ENCODE measurements around the gene CYTH3.
"Not testable (repeated sequence)": the region's sequence is repeated elsewhere in the genome, so short reads cannot be mapped to it uniquely, and the experiment has no call there.

CYTH3 gene

DNA sequence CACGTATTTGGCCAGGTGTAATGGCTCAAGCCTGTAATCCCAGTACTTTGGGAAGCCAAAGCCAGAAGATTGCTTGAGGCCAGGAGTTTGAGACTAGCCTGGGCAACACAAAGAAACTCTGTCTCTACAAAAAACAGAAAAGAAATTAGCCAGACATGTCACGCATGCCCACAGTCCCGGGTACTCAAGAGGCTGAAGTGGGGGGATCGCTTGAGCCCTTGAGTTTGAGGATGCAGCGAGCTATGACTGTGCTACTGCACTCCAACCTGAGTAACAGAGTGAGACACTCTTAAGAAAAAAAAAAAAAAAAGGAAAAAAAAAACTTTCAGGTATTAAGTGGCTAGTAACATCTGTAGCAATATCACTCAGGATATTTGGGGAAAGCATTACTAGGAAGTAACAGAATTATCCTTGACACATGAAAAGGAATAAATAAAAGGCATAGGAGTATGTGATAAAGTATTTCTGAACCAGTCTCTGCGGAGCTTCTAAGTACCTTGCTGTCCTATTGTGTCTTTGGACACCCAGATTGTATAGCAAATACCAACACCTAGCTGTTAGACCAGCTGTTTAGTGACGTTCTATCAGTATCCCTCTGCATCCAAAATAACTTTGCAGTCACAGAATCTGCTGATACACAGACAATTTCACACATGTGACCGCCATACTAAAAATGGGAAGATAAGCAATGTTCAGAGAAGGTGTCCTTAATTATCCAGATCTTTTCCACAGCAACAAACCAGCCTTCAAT lies 74.4 kb downstream of the CYTH3 start:
- DNase-seq (ENCODE audit: low spot score), result no peak

DNA sequence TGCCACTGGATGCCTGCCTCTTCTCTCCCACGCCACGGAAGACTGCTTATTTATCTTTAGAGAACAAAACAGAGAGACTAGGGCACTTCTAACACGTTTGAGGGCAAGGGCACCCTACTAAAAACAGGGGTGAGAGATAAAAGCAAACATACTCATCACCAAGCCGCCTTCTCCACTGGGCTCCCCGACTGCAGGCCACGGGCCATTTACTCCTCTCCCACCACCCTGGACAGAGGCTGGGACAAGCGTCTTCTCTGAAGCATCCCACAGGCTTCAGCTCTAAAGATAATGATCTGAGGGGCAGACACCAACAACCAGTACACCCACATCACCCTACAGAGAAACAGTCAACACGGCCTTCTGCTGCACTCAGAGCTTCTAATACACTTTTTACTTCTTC lies 78.7 kb downstream of the CYTH3 start:
- no peak for DNase-seq (ENCODE audit: low spot score)

DNA sequence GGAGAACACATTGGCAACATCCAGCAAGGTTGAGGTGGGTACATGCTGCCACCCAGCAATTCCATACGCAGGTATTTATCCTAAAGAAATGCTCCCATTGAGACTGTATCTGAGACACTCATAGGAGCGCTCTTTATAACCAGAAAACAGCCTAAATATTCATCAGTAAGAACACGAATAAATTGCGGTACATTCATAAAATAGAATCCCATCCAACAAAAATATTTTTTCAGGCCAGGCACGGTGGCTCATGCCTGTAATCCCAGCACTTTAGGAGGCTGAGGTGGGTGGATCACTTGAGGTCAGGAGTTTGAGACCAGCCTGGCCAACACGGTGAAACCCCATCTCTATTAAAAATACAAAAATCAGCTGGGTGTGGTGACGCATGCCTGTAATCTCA lies 81.9 kb downstream of the CYTH3 start:
- not testable (repeated sequence) for DNase-seq (ENCODE audit: low spot score)

DNA sequence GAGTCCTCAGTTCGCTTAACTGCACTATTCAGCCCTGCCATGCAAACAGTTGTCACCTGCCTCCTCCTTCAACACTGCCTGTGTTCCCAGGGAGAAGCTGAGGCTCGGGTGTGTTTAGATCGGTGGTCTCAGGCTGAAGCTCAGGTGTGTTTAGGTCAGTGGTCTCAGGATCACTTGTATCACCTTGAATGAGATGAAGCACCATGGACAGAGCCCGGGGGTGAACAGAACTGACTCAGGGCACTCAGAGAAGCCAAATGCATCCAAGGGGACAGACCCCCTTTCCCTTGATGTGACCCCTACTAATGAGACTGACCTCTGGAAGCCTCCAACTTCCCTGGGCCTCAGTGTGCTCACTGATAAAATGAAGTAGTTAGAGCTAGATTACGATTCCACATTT lies 84.0 kb downstream of the CYTH3 start:
- no peak for DNase-seq (ENCODE audit: low spot score)

DNA sequence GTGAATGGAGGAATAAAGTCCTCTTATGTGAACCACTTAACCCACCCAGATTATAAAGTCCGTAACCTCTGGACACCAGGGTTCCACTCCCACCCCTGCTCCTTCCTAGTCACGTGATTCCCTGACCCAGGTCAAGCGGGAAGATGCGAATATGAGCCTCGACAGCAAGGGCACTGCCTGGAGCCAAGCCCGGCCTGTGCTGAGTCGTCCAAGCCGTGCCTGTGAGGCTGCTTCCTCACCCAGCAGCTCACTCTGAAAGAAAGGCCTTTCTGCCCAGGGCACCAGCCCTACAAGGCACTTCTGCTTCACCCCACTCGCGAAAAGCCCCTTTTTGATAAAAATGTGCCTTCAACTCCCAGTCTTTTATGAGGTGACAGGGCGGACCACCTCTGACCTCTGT lies 85.8 kb downstream of the CYTH3 start:
- no peak for DNase-seq (ENCODE audit: low spot score)

DNA sequence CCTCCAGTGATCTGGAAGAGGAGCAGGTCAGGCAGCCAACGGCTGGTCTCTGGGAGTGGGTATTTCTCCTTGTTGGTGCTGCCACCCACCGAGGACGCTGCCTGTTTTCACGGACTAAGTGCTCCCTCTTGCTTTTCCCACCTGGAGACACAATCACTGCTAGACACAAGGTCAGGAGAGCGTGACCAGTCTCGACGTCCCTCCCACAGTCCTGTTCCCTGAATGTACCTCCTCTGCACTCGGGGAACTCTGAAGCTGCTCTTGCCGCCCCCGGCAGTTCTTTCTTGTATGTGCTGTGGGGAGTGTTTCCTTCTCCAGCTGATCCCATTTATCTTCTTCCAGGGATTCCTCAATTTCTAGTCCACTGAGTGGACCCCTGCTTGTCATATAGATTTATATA lies 89.4 kb downstream of the CYTH3 start:
- no peak for DNase-seq (ENCODE audit: low spot score)

DNA sequence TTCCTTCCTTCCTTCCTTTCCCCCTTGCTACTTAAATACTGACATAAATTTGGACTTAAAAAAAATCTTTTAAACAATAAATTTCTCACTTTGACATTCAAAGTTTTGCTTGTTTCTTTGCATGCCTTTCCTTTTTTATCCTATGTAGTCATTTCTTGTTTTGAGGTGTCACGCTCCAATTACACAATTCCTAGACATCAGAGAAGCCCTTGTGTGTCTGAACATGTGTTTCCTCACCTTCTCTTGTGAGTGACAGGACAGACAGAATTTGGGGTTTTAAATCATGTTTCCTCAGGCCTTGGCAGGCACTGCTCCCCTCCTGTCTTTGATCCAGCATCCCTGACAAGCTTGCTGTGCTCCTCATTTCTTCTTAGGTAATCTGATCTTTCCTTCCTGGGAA lies 91.3 kb downstream of the CYTH3 start:
- DNase-seq (ENCODE audit: low spot score), result no peak

DNA sequence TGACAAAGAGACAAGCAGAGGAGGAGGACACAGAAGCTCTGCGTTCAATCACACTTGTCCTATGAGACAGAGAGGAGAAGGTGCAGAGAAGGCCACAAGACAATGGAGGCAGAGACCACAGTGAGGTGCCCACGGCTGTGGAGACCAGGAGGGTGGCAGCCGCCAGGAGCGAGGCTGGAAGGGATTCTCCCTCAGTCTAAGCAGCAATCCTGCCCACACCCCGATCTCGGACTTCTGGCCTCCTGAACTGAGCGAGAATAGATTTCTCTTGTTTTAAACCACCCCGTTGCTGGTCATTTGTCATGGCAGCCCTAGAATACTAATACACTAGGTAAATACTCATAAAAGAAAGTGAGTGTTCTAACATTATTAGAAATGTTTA lies 92.1 kb downstream of the CYTH3 start:
- DNase-seq (ENCODE audit: low spot score), result no peak

DNA sequence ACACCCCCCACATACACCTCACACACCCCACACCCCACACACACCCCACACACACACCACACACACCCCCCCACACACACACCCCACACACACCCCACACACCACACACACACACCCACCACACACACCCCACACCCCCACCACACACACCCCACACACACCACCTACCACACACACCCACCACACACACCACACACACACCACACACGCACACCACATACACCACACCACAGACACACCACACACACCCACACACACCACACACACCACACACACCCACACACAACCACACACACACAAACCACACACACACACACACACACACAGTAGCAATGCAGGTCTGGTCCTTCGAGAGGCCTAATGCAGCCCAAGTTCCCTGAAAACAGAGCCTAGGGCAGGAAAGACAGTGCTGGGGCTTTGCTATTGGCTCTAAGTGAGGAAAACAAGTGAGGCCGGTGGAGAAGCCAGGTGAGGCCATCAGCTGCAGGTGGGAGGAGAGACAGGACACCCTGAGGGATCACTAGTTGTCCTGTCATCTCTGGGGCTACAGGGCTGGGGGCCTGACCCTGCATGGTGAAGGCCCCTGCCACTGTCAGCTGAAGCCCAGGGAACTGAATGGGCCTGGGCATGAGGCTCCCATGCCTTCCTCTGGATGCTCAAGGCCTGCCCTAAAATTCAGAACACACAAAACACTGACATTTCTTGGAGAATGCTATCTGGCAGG lies 92.6 kb downstream of the CYTH3 start:
- no peak for DNase-seq (ENCODE audit: low spot score)

DNA sequence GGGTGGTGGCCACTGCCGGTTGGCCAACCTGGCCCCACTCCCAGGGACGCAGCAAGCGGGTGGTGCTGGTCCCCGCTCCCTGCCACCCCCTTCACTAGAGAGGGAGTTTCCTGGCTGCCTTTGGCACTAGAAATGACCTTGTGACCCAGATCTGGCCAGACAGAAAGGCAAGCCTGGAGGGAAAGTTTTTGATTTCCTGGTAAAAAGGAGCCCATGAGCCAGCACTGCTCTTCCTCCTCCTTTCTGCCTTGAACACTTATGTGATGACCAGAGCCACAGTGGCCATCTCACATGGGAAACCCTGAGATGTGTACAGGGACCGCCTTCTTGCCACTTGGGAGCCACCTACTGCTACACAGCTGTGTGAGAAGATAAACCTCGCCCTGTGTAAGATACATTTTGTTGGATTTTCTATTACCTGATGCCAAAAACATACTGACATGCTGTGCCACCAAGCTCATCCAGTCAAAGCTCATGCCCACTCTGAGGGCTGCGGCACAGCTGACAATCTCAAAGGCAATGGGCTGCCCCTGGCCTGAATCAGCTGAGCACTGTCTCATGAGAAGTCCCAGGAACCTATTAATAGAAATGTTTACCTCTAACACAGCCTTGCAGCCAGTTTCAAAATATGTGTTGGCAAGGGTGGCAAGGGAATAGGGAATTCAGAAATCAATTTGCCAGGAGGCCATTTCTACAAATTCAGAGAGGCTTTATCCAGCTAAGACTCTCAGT lies 94.0 kb downstream of the CYTH3 start:
- DNase-seq (ENCODE audit: low spot score), result no peak

DNA sequence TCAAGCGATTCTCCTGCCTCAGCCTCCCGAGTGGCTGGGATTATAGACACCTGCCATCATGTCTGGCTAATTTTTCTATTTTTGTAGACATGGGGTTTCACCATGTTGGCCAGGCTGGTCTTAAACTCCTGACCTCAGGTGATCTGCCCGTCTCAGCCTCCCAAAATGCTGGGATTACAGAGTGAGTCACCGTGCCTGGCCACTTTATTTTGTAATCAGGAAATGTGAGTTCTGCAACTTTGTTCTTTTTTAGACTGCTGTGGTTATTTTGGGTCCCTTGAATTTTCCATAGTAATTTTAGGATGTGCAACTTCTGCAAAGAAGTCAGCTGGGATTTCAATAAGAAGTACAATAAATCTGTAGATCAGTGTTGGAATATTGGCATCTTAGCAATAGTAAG lies 96.8 kb downstream of the CYTH3 start:
- no peak for DNase-seq (ENCODE audit: low spot score)

DNA sequence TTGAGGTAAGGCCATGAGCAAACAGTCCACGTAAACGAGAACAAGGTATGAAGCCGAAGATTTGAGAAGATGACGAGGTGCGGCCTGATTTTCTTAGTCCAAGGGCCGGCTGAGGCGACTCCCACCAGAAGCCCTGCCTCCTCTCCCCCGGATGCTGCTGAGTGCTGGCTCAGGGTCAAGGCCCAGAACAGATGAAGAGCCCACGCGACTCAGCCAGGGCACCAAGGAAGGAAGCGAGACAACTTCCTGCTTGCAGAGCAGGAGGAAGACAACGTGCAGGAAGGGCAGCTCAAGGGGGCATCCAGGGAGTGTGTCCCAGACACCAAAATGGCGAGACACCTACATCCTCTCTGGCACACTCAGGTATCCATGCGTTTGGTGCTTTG lies 99.5 kb downstream of the CYTH3 start:
- DNase-seq (ENCODE audit: low spot score), result no peak

DNA sequence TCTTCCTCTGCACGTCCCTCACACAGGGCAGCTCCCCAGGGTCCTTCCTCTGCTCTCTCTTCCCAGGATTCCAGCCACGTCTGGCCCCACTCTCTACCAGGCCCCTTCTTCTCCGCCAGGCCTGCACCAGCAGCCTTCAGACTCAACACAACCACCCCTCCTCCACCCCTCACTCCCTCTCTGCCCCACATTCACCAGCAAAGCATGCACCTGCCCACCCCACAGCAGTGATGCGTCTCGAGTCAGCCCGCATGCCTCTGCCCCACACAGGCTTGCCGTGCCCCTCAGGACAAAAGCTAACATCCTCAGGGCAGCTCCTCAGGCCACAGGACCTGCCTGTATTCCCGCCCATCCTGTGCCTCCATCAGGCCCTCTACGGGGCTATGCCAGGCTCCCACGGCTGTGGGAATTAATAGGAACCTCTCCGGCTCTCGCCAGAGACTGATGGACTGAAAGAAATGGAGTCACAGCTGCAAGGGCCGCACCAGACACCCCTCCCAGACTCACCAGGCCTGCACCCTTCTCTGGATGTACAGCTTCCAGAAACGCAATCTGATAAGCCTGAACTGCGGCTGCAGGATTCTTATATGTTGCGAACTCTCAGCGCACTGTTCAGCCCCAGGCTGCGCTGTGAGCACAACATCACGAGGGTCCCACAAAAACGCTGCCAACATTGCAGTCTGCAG lies 100.1 kb downstream of the CYTH3 start:
- no peak for DNase-seq (ENCODE audit: low spot score)

DNA sequence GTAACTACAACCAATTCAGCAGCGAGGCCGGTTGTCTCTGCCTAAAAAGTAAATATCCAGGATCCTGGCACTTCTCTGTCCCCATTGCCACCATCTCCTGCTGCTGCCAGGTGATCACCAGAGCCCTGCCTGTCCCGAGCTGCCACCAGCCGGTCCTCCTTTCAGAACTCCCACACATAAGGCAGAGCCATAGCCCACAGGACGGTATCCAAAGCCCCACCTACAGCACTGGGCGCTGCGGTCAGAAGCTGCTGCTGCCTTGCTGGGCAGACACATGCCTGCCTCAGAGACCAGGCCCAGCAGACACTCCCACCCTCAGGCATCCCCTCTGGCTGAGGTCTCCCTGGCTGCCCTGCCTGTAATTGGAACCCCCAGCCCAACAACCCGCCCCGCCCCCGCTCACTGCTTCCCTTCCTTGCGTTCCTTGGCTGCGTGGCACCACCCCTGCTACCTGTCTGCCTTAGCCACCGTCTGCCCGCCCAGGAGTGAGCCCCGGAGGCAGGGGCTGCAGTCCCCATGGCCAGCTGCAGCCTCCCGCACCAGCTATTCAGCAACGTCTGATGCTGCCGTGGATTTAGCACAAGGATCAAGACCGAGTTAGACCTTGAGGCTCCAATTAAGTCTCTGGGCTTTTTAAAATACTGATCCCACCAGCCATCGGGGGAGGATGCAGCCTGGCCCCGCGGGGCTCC lies 100.7 kb downstream of the CYTH3 start:
- DNase-seq (ENCODE audit: low spot score), result no peak

DNA sequence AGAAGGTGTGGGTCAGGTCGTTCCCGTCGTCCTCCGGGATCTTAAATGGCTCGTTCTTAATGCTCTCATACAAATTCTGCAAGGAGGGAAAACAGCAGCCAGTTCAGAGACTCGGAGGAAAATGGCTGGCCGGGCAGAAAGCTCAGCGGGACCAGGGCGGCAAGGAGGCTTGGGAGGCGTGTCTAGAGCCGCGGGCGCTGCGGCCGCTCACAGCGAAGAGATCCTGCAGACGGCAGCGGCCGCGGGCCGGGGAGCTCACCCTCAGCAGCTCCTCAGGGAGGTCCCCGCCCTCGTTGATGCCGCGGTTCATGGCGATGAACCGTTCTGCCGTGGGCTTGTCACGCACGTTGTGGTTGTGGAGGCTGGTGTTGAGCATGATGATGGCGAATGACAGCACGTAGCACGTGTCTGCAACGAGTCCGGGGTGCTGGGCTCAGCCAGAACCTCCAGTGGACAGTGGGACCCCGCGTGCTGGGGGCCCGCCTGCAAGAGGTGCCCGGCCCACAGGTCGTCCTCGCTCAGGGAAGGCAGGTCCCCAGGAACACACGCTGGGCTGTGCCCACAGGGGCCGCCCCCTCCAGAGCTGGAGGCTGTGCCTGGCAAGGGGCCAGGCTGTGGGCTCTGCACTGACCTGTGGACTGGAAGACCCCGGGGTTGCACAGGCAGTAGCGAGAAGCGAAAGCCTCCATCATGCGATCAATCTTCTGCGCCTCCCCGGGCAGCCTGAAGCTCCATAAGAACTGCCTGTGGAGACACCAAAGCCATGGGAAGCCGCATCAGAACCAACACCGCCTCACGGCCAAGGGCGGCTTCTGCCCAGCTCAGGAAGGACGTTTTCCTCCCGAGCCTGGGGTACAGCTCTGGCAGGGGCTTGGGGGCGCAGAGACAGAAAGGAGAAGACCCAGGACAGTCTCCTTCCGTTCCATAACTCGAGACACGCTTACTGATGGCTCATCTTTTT lies 101.6 kb downstream of the CYTH3 start:
- DNase-seq (ENCODE audit: low spot score), result no peak

DNA sequence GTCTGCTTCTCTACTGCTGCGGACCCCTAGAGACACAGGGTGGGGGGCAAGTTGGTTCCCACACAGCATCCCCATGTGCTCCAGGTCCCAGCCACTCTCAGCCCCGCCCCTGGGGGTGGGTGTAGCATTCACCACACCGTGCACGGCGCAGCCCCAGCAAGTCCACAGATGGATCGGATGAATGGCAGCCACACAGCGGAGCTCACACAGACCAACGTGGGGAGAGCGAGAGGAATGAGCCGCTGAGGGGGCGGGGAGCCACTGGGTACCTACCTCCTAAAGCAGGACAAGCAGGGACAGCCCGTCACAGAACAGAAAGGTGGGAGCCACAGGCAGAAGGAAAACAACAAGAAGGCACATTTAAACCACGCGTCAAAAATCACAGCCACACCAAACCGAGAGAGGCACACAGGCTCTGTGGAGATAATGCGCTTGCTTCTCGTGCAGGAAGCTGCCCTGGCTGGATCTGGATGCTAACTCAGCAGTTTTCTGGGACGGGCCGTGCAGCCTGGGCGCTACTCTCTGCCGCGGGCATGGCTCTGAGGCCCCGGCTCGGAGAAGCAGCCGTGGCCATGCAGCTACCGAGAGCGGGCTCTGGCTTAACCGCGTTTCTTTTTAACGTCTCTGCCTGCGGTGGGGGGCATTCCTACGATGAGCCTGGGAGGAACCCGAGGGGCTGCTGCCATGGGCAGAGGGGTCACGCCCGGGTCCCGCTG lies 102.5 kb downstream of the CYTH3 start:
- no peak for DNase-seq (ENCODE audit: low spot score)

DNA sequence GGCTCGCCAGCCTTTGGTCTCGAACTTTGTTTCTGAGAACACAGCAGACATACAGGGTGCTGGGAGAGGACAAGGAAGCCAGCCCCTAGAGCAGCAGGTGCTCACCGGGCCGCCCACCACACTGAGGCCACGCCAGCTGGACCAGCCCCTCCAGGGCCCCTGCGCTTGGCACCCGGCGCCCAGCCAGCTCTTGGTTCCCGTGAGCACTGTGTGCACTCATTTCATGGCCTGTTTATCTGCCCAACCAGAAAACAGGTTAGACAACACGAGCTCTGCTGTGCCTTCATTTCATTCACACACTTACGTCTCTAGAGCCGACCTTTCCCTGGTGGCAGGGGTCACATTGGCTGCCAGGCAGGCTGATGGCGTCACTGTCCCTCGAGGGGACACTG lies 104.0 kb downstream of the CYTH3 start:
- DNase-seq (ENCODE audit: low spot score), result no peak

DNA sequence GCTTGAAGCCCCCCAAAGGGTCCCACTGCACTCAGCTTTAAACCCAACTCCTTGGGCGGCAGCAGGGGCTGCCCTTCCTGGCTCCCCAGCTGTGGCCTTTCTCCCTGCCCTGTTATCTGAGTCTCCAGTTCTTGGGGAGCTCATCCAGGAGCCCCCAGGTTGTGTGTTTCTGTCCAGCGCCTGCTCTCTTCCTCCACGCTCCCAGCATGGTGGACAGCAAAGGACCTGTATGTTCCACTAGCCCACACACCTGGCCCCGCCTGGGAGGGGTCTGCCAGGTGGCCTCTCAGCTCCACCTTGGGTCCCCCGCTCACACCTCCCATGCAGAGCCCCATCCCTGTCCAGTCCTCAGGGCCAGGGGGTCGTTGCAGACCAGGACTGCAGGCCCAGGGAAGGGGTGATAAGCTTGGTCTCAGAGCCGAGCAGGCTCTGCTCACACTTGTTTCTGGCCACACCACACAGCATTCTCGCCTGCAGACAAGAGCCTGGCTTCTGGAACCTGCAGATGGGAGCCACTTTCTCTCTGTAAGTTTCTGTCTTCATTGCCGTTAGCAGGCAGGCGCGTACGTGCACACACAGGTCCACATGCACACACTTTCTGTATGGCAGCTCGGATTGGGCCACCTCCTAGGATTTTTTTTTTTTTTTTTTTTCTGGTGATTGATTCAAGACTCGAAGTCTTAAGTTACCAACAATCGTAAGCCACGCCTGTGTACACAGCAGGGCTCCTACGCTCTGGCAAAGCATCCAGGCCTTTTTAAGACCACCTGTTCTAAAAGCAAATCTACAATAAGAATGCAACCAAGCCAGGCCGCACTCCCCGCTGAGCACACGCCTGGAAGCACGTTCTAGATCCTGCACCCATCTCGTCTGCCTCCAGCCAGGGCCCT lies 104.6 kb downstream of the CYTH3 start:
- no peak for DNase-seq (ENCODE audit: low spot score)

DNA sequence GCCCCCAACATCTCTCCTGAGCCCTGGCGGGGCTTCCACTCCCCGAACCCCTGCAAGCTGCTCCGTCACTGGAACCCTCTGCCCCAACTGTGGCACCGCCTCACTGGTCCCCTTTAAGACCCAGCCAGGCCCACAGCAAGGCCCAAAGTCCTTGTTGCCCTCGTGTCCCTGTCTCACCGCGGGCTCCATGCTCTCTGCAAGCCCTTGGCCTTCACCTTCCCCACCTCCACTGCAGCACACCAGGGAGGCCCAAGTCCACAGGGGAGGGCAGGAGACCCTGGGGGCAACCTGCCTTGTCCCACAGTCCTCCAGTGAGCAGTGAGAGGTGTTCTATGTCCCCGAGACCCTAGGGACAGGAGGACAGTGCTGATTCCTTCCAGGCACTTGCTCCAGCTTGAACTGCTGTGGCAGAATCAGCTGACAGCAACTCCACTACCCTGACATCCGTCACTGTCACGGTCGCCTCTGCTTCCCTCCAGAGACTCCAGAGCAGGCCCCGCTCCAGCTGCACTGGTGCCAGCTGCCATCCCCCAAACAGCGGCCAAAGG lies 105.3 kb downstream of the CYTH3 start:
- DNase-seq (ENCODE audit: low spot score), result no peak
